ENCODE measurements around the gene NHERF1. TPM values are rescaled to one million over a fixed set of nuclear protein-coding genes. Genes with fewer than 3 reads are reported as not detected.
A peak's percentile ranks its signal among the peaks of the same experiment; 100 is the strongest.

NHERF1 gene
- total RNA-seq, 2 experiments from 2014 or later = 68.4 to 72.4 TPM

DNA sequence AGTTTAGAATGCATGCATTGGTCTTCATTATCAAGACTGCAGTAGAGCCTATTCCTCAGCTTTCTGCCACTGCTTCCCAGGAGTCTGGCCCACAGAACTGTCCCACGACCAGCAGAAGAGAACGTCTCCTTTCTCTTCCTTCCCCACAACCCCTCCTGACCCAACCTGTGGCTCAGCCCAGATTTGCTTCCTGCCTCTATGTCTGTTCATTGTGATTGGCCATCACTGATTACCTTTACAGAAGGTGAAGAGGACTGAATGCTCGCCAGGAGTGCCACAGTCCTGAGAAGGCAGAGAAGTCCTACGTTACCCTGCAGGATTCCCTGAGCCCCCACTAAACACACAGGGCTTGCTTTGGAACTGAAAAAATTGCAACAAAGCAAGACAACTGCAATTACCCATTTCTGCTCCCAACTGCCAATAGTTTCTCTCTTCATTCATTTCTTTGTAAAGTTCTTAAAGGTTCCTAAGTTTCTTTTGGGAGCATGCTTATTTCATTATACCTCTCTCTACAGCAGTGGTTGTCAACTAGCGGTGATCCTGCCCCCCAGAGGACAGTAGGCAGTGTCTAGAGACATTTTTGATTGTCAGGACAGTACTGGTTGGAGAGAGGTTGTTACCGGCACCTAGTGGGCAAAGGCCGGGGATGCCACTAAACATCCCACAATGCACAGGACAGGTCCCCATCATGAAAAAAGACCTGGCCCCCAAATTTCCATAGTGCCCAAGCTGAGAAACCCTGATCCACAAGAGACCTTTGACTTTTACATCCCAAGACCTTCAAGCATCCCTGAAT is 32.2 kb downstream of the NHERF1 start:
- TF ChIP-seq, protein P1, sequence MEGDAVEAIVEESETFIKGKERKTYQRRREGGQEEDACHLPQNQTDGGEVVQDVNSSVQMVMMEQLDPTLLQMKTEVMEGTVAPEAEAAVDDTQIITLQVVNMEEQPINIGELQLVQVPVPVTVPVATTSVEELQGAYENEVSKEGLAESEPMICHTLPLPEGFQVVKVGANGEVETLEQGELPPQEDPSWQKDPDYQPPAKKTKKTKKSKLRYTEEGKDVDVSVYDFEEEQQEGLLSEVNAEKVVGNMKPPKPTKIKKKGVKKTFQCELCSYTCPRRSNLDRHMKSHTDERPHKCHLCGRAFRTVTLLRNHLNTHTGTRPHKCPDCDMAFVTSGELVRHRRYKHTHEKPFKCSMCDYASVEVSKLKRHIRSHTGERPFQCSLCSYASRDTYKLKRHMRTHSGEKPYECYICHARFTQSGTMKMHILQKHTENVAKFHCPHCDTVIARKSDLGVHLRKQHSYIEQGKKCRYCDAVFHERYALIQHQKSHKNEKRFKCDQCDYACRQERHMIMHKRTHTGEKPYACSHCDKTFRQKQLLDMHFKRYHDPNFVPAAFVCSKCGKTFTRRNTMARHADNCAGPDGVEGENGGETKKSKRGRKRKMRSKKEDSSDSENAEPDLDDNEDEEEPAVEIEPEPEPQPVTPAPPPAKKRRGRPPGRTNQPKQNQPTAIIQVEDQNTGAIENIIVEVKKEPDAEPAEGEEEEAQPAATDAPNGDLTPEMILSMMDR (IDR thresholded peaks at IDR 0.05) = no peak
- Mint-ChIP-seq H3K27me3 (no peaks in the 10 kb centered on the region), H3K4me1 (ENCODE audit: low read depth) (peaks cover 79% of the 10 kb centered on the region), H3K4me3 (peak overlapping the region; percentile 89), H3K27ac (peak overlapping the region; percentile 96), H3K36me3 (ENCODE audit: low read depth) (peaks cover 51% of the 10 kb centered on the region), H3K9me3 (no peaks in the 10 kb centered on the region)
- ChIA-PET CTCF (interaction anchor here (0.7 to 3.4 kb wide), 8 partner anchors 10 to 123 kb away, joined by 3 to 14 read pairs (median 4); partner anchors contain the start of gene RAB37), POLR2A (interaction anchor here (0.7 to 2.9 kb wide), 14 partner anchors 10 to 92 kb away, joined by 3 to 24 read pairs (median 10); partner anchors contain the start of genes FDXR, NHERF1 and RAB37)
- ATAC-seq (ENCODE audit: poor library complexity) = no peak
- Histone ChIP-seq H3K4me1 (ENCODE audit: insufficient read depth, low read length) (peaks cover 92% of the 10 kb centered on the region), H3K27ac (ENCODE audit: low read depth in 1 of 2, low read length in 2 of 2) (peak overlapping the region; percentile 24 to 67), H3K27me3 (ENCODE audit: control insufficient read depth in 1 of 2, insufficient read depth in 2 of 2, low read length in 2 of 2) (no peaks in the 10 kb centered on the region), H3K36me3 (ENCODE audit: insufficient read depth, low read length) (peaks cover 15% of the 10 kb centered on the region), H3K9me3 (ENCODE audit: control insufficient read depth in 1 of 2, insufficient read depth in 1 of 2, low read length in 2 of 2) (no peaks in the 10 kb centered on the region), H3K4me3 (ENCODE audit: low read length) (peak overlapping the region; percentile 10)
- DNase-seq = peak in 4 of 14 experiments; percentile 21 to 68 (median 58)
- intact Hi-C loops (cut with DNase I, micrococcal nuclease) = loop anchor here in 1 of 2 experiments (5.0 kb wide), 1 partner anchor 33 kb away; the partner anchor contains the start of gene NHERF1

- ChIA-PET POLR2A (interaction anchor here (1.0 kb wide), 1 partner anchor 31 kb away, joined by 3 read pairs; no protein-coding TSS in a partner anchor), CTCF (interaction anchor here (1.2 kb wide), 1 partner anchor 38 kb away, joined by 3 read pairs; no protein-coding TSS in a partner anchor)
- Histone ChIP-seq H3K27ac (ENCODE audit: low read depth in 1 of 2, low read length in 2 of 2) (peak overlapping the region in 1 of 2 donors; percentile 1), H3K27me3 (ENCODE audit: control insufficient read depth in 1 of 2, insufficient read depth in 2 of 2, low read length in 2 of 2) (no peaks in the 10 kb centered on the region), H3K4me1 (ENCODE audit: insufficient read depth, low read length) (peaks cover 94% of the 10 kb centered on the region), H3K4me3 (ENCODE audit: low read length) (no peak overlapping the region), H3K9me3 (ENCODE audit: control insufficient read depth in 1 of 2, insufficient read depth in 1 of 2, low read length in 2 of 2) (no peaks in the 10 kb centered on the region), H3K36me3 (ENCODE audit: insufficient read depth, low read length) (peaks cover 28% of the 10 kb centered on the region)
- no peak for DNase-seq
- no peaks in the 10 kb centered on the region for H3K27me3 Mint-ChIP-seq
- peaks cover 56% of the 10 kb centered on the region for H3K36me3 Mint-ChIP-seq (ENCODE audit: low read depth)
- H3K9me3 Mint-ChIP-seq = no peaks in the 10 kb centered on the region
- TF ChIP-seq, protein P1 (IDR thresholded peaks at IDR 0.05) = no peak
- peak overlapping the region; percentile 39 for H3K4me3 Mint-ChIP-seq
- H3K4me1 Mint-ChIP-seq (ENCODE audit: low read depth) = peaks cover 71% of the 10 kb centered on the region
- peak overlapping the region; percentile 96 for H3K27ac Mint-ChIP-seq
- intact Hi-C loops (cut with DNase I, micrococcal nuclease) = loop anchor here in 1 of 2 experiments (5.0 kb wide), 1 partner anchor 35 kb away; the partner anchor contains the start of gene NHERF1
- no peak for ATAC-seq (ENCODE audit: poor library complexity)
These were observed 34.1 kb downstream of the NHERF1 start for GRCh38 chr17:74782571-74782970.

- ATAC-seq (ENCODE audit: poor library complexity) = no peak
- H3K4me1 ChIP-seq (ENCODE audit: insufficient read depth, low read length) = peaks cover 77% of the 10 kb centered on the region
- ChIA-PET CTCF (interaction anchor here (1.1 kb wide), 1 partner anchor 127 kb away, joined by 3 read pairs; no protein-coding TSS in a partner anchor), POLR2A (no interaction called here)
- Mint-ChIP-seq H3K4me1 (ENCODE audit: low read depth) (peaks cover 65% of the 10 kb centered on the region), H3K9me3 (no peaks in the 10 kb centered on the region), H3K27me3 (no peaks in the 10 kb centered on the region), H3K36me3 (ENCODE audit: low read depth) (peaks cover 61% of the 10 kb centered on the region), H3K4me3 (no peak overlapping the region), H3K27ac (peak overlapping the region; percentile 54)
- H3K9me3 ChIP-seq (ENCODE audit: control insufficient read depth in 1 of 2, insufficient read depth in 1 of 2, low read length in 2 of 2) = no peaks in the 10 kb centered on the region
- H3K27ac ChIP-seq (ENCODE audit: low read depth in 1 of 2, low read length in 2 of 2) = no peak overlapping the region
- TF ChIP-seq, protein P1 (IDR thresholded peaks at IDR 0.05) = no peak
- intact Hi-C loops (cut with DNase I, micrococcal nuclease) = loop anchor here in 1 of 2 experiments (5.0 kb wide), 1 partner anchor 37 kb away; the partner anchor contains the start of gene NHERF1
- no peak overlapping the region for H3K4me3 ChIP-seq (ENCODE audit: low read length)
- peaks cover 41% of the 10 kb centered on the region for H3K36me3 ChIP-seq (ENCODE audit: insufficient read depth, low read length)
- no peaks in the 10 kb centered on the region for H3K27me3 ChIP-seq (ENCODE audit: control insufficient read depth in 1 of 2, insufficient read depth in 2 of 2, low read length in 2 of 2)
- no peak for DNase-seq
These were observed 35.8 kb downstream of the NHERF1 start for GRCh38 chr17:74784125-74784810.

Measured in CD4-positive, alpha-beta T cell (primary cell).